HG03159 (cell line): ENCODE measurements around the gene VMO1.

Source experiments
- ATAC-seq: cut with Tn5 transposase; IDR thresholded peaks from one replicate; pipeline ENCODE4 v1.9.1; 2021; ENCODE audit warnings: mild to moderate bottlenecking, moderate library complexity; ENCODE audit not compliant: unreplicated experiment

Gene VMO1

GRCh38 chr17:4786106-4786511 is at the start of gene VMO1:
TSS of gene VMO1 (minus strand) at chr17:4786364. CDS start at chr17:4786352, 12 bp downstream.
- ATAC-seq: no peak

GRCh38 chr17:4834681-4835020 is 48.5 kb upstream of the VMO1 start:
- ATAC-seq: no peak

GRCh38 chr17:4833941-4834680 is 47.9 kb upstream of the VMO1 start:
- no peak for ATAC-seq

GRCh38 chr17:4833178-4833940 is 47.2 kb upstream of the VMO1 start, which contains the start of gene MINK1:
TSS of gene MINK1 (plus strand) at chr17:4833340. CDS start at chr17:4833584, 244 bp downstream.
- ATAC-seq: peak; percentile 78

- peak; percentile 9 for ATAC-seq
Observed at GRCh38 chr17:4832829-4833177, 46.6 kb upstream of the VMO1 start.

- ATAC-seq: no peak
Observed at GRCh38 chr17:4827399-4827798, 41.2 kb upstream of the VMO1 start.

GRCh38 chr17:4823373-4824089 is 37.4 kb upstream of the VMO1 start:
- no peak for ATAC-seq

GRCh38 chr17:4822835-4823234 is 36.7 kb upstream of the VMO1 start:
- ATAC-seq: no peak

GRCh38 chr17:4818276-4818675 is 32.1 kb upstream of the VMO1 start:
- ATAC-seq: no peak

GRCh38 chr17:4816826-4817225 is 30.7 kb upstream of the VMO1 start:
- no peak for ATAC-seq

- no peak for ATAC-seq
Observed at GRCh38 chr17:4815043-4815675, 29.0 kb upstream of the VMO1 start.

- ATAC-seq: no peak
Observed at GRCh38 chr17:4812690-4813089, 26.5 kb upstream of the VMO1 start.

GRCh38 chr17:4811471-4811870 is 25.3 kb upstream of the VMO1 start:
- no peak for ATAC-seq

- no peak for ATAC-seq
Observed at GRCh38 chr17:4810696-4811290, 24.6 kb upstream of the VMO1 start.

GRCh38 chr17:4808378-4808767 is 22.2 kb upstream of the VMO1 start:
- no peak for ATAC-seq

- no peak for ATAC-seq
Observed at GRCh38 chr17:4807605-4808377, 21.6 kb upstream of the VMO1 start.

GRCh38 chr17:4806777-4807604 is 20.8 kb upstream of the VMO1 start, which contains the start of gene PLD2:
TSS of gene PLD2 (plus strand) at chr17:4807152. CDS start at chr17:4807773, 621 bp downstream.
- peak; percentile 91 for ATAC-seq

GRCh38 chr17:4806456-4806776 is 20.3 kb upstream of the VMO1 start:
- ATAC-seq: no peak

- ATAC-seq: no peak
Observed at GRCh38 chr17:4802228-4802627, 16.1 kb upstream of the VMO1 start, which contains the start of gene C17orf114. TSS of gene C17orf114 (minus strand) at chr17:4802328.
